HUES64 (cell line): ENCODE data around the gene BMPR1A.
A peak's percentile ranks its signal among the peaks of the same experiment; 100 is the strongest.
"Not testable (repeated sequence)": the region's sequence is repeated elsewhere in the genome, so short reads cannot be mapped to it uniquely, and the experiment has no call there.

ENCODE experiments used
- H3K27ac ChIP-seq: 2 replicates; pipeline ENCODE4 v1.7.0; 2013; ENCODE audit warnings: low read depth, low read length, inconsistent platforms
- H3K27me3 ChIP-seq: 2 replicates; pipeline ENCODE4 v1.6.1; 2013; ENCODE audit warnings: mild to moderate bottlenecking, low read length; ENCODE audit not compliant: insufficient read depth
- H3K36me3 ChIP-seq: 2 replicates; pipeline ENCODE4 v1.6.1; 2013; ENCODE audit warnings: mild to moderate bottlenecking, low read length; ENCODE audit not compliant: insufficient read depth
- H3K4me1 ChIP-seq: 2 replicates; pipeline ENCODE4 v1.6.1; 2013; ENCODE audit warnings: mild to moderate bottlenecking, low read length, moderate library complexity; ENCODE audit not compliant: insufficient read depth
- H3K4me3 ChIP-seq: 2 replicates; pipeline ENCODE4 v1.5.1; 2013; ENCODE audit warnings: mild to moderate bottlenecking, low read length, moderate library complexity
- H3K9ac ChIP-seq: 2 replicates; pipeline ENCODE4 v1.6.1; 2013; ENCODE audit warnings: mild to moderate bottlenecking, low read depth, low read length
- H3K9me3 ChIP-seq: 2 replicates; pipeline ENCODE4 v1.6.1; 2013; ENCODE audit warnings: low read depth, low read length; ENCODE audit not compliant: insufficient read depth
- WGBS: fragments of 150-250, 120-280 bp; methylation state at CpG from one replicate; pipeline ENCODE4 v1.1.7; 2013; ENCODE audit warnings: missing lambda C conversion rate; 5-methylcytosine and 5-hydroxymethylcytosine counted together

The BMPR1A gene

GRCh38 chr10:86952106-86952505 is 195.7 kb downstream of the BMPR1A start:
- WGBS = 97% methylated on average over 7 of the region's 7 CpGs
- Histone ChIP-seq H3K9ac (no peak overlapping the region), H3K36me3 (no peaks in the 10 kb centered on the region), H3K4me3 (no peak overlapping the region), H3K9me3 (peaks cover 9% of the 10 kb centered on the region), H3K27me3 (no peaks in the 10 kb centered on the region), H3K27ac (no peak overlapping the region), H3K4me1 (peaks cover 31% of the 10 kb centered on the region)

GRCh38 chr10:86952697-86953096 is 196.3 kb downstream of the BMPR1A start:
- H3K27me3 ChIP-seq, H3K4me3 ChIP-seq, H3K9ac ChIP-seq, H3K36me3 ChIP-seq, H3K9me3 ChIP-seq, H3K27ac ChIP-seq: not testable (repeated sequence)
- WGBS = 96% methylated on average over 8 of the region's 10 CpGs
- peaks cover 31% of the 10 kb centered on the region for H3K4me1 ChIP-seq

- Histone ChIP-seq H3K4me1 (peaks cover 39% of the 10 kb centered on the region), H3K9ac (peak overlapping the region; percentile 68)
- WGBS = 32% methylated on average over 14 of the region's 15 CpGs
Measured at GRCh38 chr10:86953747-86954680, 197.6 kb downstream of the BMPR1A start.

GRCh38 chr10:86954681-86955500 is 198.5 kb downstream of the BMPR1A start:
- WGBS = 33% methylated on average over 13 of the region's 13 CpGs
- Histone ChIP-seq H3K9me3 (peaks cover 9% of the 10 kb centered on the region), H3K27me3 (no peaks in the 10 kb centered on the region), H3K4me1 (peaks cover 43% of the 10 kb centered on the region), H3K36me3 (no peaks in the 10 kb centered on the region), H3K27ac (peak overlapping the region; percentile 100), H3K9ac (peak overlapping the region; percentile 68), H3K4me3 (peak overlapping the region; percentile 28; the same call in 1 of the 2 replicates)

More at GRCh38 chr10:86953747-86954680, 197.6 kb downstream of the BMPR1A start:
- Histone ChIP-seq H3K4me3 (peak overlapping the region; percentile 28; the same call in 1 of the 2 replicates), H3K27ac (peak overlapping the region; percentile 100), H3K27me3 (no peaks in the 10 kb centered on the region), H3K9me3 (peaks cover 9% of the 10 kb centered on the region), H3K36me3 (no peaks in the 10 kb centered on the region)

GRCh38 chr10:86955501-86956194 is 199.2 kb downstream of the BMPR1A start:
- H3K4me3 ChIP-seq = no peak overlapping the region
- H3K27ac ChIP-seq = peak overlapping the region; percentile 100
- no peaks in the 10 kb centered on the region for H3K36me3 ChIP-seq
- H3K9me3 ChIP-seq = peaks cover 9% of the 10 kb centered on the region
- H3K27me3 ChIP-seq = no peaks in the 10 kb centered on the region
- peaks cover 45% of the 10 kb centered on the region for H3K4me1 ChIP-seq
- peak overlapping the region; percentile 39; the same call in 1 of the 2 replicates for H3K9ac ChIP-seq
- WGBS = 44% methylated on average over 12 of the region's 16 CpGs

GRCh38 chr10:86956195-86956847 is 199.9 kb downstream of the BMPR1A start:
- H3K27ac ChIP-seq = no peak overlapping the region
- H3K27me3 ChIP-seq = no peaks in the 10 kb centered on the region
- no peaks in the 10 kb centered on the region for H3K36me3 ChIP-seq
- peaks cover 9% of the 10 kb centered on the region for H3K9me3 ChIP-seq
- peaks cover 47% of the 10 kb centered on the region for H3K4me1 ChIP-seq
- WGBS = 76% methylated on average over 7 of the region's 7 CpGs
- no peak overlapping the region for H3K9ac ChIP-seq
- H3K4me3 ChIP-seq = no peak overlapping the region

- no peak overlapping the region for H3K9ac ChIP-seq
- no peaks in the 10 kb centered on the region for H3K36me3 ChIP-seq
- H3K4me3 ChIP-seq = no peak overlapping the region
- no peak overlapping the region for H3K27ac ChIP-seq
- WGBS = 73% methylated on average over 7 of the region's 7 CpGs
- peaks cover 47% of the 10 kb centered on the region for H3K4me1 ChIP-seq
- H3K9me3 ChIP-seq = peaks cover 7% of the 10 kb centered on the region
- no peaks in the 10 kb centered on the region for H3K27me3 ChIP-seq
Measured at GRCh38 chr10:86956848-86957448, 200.5 kb downstream of the BMPR1A start.

- Histone ChIP-seq H3K9me3 (peaks cover 2% of the 10 kb centered on the region), H3K36me3 (no peaks in the 10 kb centered on the region), H3K9ac (no peak within 1 kb of the TSS), H3K27ac (no peak within 1 kb of the TSS), H3K27me3 (no peaks in the 10 kb centered on the region), H3K4me3 (no peak within 1 kb of the TSS), H3K4me1 (peaks cover 47% of the 10 kb centered on the region)
- 87% methylated on average over 9 of the region's 9 CpGs for WGBS
Measured at GRCh38 chr10:86957471-86958115, 201.2 kb downstream of the BMPR1A start, which contains the start of gene MMRN2. Gene MMRN2 (minus strand): TSS chr10:86957615. CDS start chr10:86957541, 74 bp downstream.

GRCh38 chr10:86958116-86958900 is 201.9 kb downstream of the BMPR1A start, which contains the start of gene SNCG:
Gene SNCG (plus strand): TSS chr10:86958599. CDS start chr10:86958698, 99 bp downstream.
- no peak within 1 kb of the TSS for H3K4me3 ChIP-seq
- 0 out of 2 replicates have a peak within 1 kb of the TSS, but pooled peaks have one; percentile 14 for H3K9ac ChIP-seq
- no peaks in the 10 kb centered on the region for H3K36me3 ChIP-seq
- 69% methylated on average over 22 of the region's 22 CpGs for WGBS
- H3K27me3 ChIP-seq = no peaks in the 10 kb centered on the region
- peaks cover 47% of the 10 kb centered on the region for H3K4me1 ChIP-seq
- H3K9me3 ChIP-seq = no peaks in the 10 kb centered on the region
- 0 out of 2 replicates have a peak within 1 kb of the TSS, but pooled peaks have one; percentile 21 for H3K27ac ChIP-seq
